ENCODE results near the gene SCEL. TPM values are rescaled to one million over a fixed set of nuclear protein-coding genes. Genes with fewer than 3 reads are reported as not detected.
A peak's percentile ranks its signal among the peaks of the same experiment; 100 is the strongest.

The SCEL gene
- total and polyA plus RNA-seq, 12 donors: 0.07 to 7.7 (median 0.31) TPM; not detected in 7

DNA sequence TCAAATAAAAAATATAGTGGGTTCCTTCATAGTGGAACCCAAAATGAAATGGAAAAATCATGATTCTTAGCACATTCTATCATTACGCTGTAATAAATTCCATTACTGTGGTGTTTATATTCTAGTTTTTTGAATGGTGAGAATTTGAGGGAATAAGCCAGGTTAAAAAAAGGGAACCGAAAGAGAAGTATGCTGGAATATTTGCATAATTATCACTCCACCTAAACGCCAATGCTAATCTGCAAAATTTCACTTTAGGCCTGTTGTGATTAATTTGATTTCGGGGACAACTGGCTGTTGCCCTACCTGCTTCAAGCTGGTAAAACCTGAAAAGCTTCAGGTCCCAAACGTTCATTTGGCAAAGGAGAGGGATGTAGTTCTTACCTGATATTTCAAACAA lies 32.1 kb upstream of the SCEL start:
- intact Hi-C loops (cut with DNase I): no loop called here
- H3K27ac ChIP-seq: no peak overlapping the region
- no peaks in the 10 kb centered on the region for H3K27me3 ChIP-seq
- no peak for DNase-seq
- H3K4me3 ChIP-seq: no peak overlapping the region
- no peaks in the 10 kb centered on the region for H3K4me1 ChIP-seq (replicated peaks in 1 of 2)
- no peaks in the 10 kb centered on the region for H3K36me3 ChIP-seq (replicated peaks in 1 of 2)
- H3K9me3 ChIP-seq (replicated peaks in 1 of 3): no peaks in the 10 kb centered on the region
- WGBS, 4 donors: 72 to 87% (median 79%) methylated on average over 5 of the region's 5 CpGs
- TF ChIP-seq POLR2A (IDR thresholded peaks at IDR 0.05): no peak
- TF ChIP-seq CTCF (IDR thresholded peaks at IDR 0.05): no peak

GRCh38 chr13:77506874-77507273 lies 28.6 kb upstream of the SCEL start:
- intact Hi-C loops (cut with DNase I): no loop called here
- H3K4me3 ChIP-seq: no peak overlapping the region

GRCh38 chr13:77507931-77508776 lies 27.4 kb upstream of the SCEL start:
- intact Hi-C loops (cut with DNase I): no loop called here
- 36 to 46% (median 40%) methylated on average over 5 of the region's 5 CpGs for WGBS, 4 donors
- TF ChIP-seq CTCF (IDR thresholded peaks at IDR 0.05): no peak
- no peak for TF ChIP-seq POLR2A (IDR thresholded peaks at IDR 0.05)
- Histone ChIP-seq H3K27me3 (no peaks in the 10 kb centered on the region), H3K4me3 (no peak overlapping the region), H3K4me1 (replicated peaks in 1 of 2) (no peaks in the 10 kb centered on the region), H3K36me3 (replicated peaks in 1 of 2) (no peaks in the 10 kb centered on the region), H3K27ac (no peak overlapping the region), H3K9me3 (replicated peaks in 1 of 3) (no peaks in the 10 kb centered on the region)
- no peak for DNase-seq

More at GRCh38 chr13:77506874-77507273, 28.6 kb upstream of the SCEL start:
- no peaks in the 10 kb centered on the region for H3K27me3 ChIP-seq
- no peaks in the 10 kb centered on the region for H3K9me3 ChIP-seq (replicated peaks in 1 of 3)
- no peaks in the 10 kb centered on the region for H3K36me3 ChIP-seq (replicated peaks in 1 of 2)
- peak in 5 of 6 experiments; percentile 18 to 41 (median 36) for TF ChIP-seq CTCF (IDR thresholded peaks at IDR 0.05)
- TF ChIP-seq POLR2A (IDR thresholded peaks at IDR 0.05): no peak
- no peak overlapping the region for H3K27ac ChIP-seq
- WGBS, 4 donors: 91 to 97% (median 94%) methylated on average over 3 of the region's 3 CpGs
- DNase-seq: no peak
- no peaks in the 10 kb centered on the region for H3K4me1 ChIP-seq (replicated peaks in 1 of 2)

GRCh38 chr13:77508959-77509620 lies 26.4 kb upstream of the SCEL start:
- Histone ChIP-seq H3K9me3 (replicated peaks in 1 of 3) (no peaks in the 10 kb centered on the region), H3K4me3 (no peak overlapping the region), H3K36me3 (replicated peaks in 1 of 2) (no peaks in the 10 kb centered on the region), H3K4me1 (replicated peaks in 1 of 2) (no peaks in the 10 kb centered on the region), H3K27ac (no peak overlapping the region), H3K27me3 (no peaks in the 10 kb centered on the region)
- DNase-seq: no peak
- TF ChIP-seq POLR2A (IDR thresholded peaks at IDR 0.05) (no peak), CTCF (IDR thresholded peaks at IDR 0.05) (no peak)
- intact Hi-C loops (cut with DNase I): no loop called here
- 28 to 33% (median 31%) methylated on average over 4 of the region's 4 CpGs for WGBS, 4 donors

Measured in adrenal gland (tissue), 12 donors.